A673 (cell line): ENCODE measurements around the gene MYLK. TPM values are rescaled to one million over a fixed set of nuclear protein-coding genes. Genes with fewer than 3 reads are reported as not detected.

Experiments used
- BruUV-seq: library from RNA; stranded (reverse); fragments of 400-500 nt; replicated peaks from 2 replicates; lab custom pipeline; 2021; lab: Mats Ljungman, UMichigan
- CTCF ChIA-PET: fragments of 300-600 bp; sonication (Branson Sonifier 250); formaldehyde crosslinking; loops from one replicate; lab custom pipeline; 2022; ENCODE audit warnings: antibody characterized with exemption; lab: Charles Lee
- POLR2A ChIA-PET: fragments of 300-600 bp; sonication (Branson Sonifier 250); formaldehyde crosslinking; loops from one replicate; lab custom pipeline; 2022; ENCODE audit warnings: antibody characterized with exemption; ENCODE audit not compliant: low non-redundant PET; lab: Charles Lee
- DNase-seq: peaks from one replicate; pipeline ENCODE4 v3.0.0-alpha.2; 2015; ENCODE audit warnings: low spot score
- H3K27ac ChIP-seq: fragments of 200-600 bp; sonication (generic); 2 replicates; pipeline ENCODE4 v1.5.1; 2016; ENCODE audit warnings: mixed run types, low read depth, mild to moderate bottlenecking, mixed read lengths, antibody characterized with exemption, low read length; ENCODE audit not compliant: poor library complexity, severe bottlenecking
- H3K27me3 ChIP-seq: fragments of 200-600 bp; sonication (generic); replicated peaks from 2 replicates; pipeline ENCODE4 v1.6.1; 2017; ENCODE audit warnings: mixed run types, low read depth, mild to moderate bottlenecking, mixed read lengths, antibody characterized with exemption, low read length; ENCODE audit not compliant: insufficient read depth, poor library complexity
- H3K36me3 ChIP-seq: fragments of 200-600 bp; sonication (generic); 2 replicates; pipeline ENCODE4 v1.6.1; 2016; ENCODE audit warnings: mixed run types, mild to moderate bottlenecking, mixed read lengths, antibody characterized with exemption, low read length; ENCODE audit not compliant: insufficient read depth, poor library complexity, severe bottlenecking
- H3K4me1 ChIP-seq: fragments of 200-600 bp; sonication (generic); 2 replicates; pipeline ENCODE4 v1.6.1; 2017; ENCODE audit warnings: mixed run types, mild to moderate bottlenecking, mixed read lengths, antibody characterized with exemption, low read length; ENCODE audit not compliant: insufficient read depth, poor library complexity, severe bottlenecking
- H3K4me3 ChIP-seq: fragments of 200-600 bp; sonication (generic); 2 replicates; pipeline ENCODE4 v1.5.1; 2016; ENCODE audit warnings: low read depth, mixed run types, mild to moderate bottlenecking, mixed read lengths, low read length; ENCODE audit not compliant: poor library complexity, severe bottlenecking
- H3K9me3 ChIP-seq: fragments of 200-600 bp; sonication (generic); 2 replicates; pipeline ENCODE4 v1.6.1; 2016; ENCODE audit warnings: mixed run types, low read depth, mild to moderate bottlenecking, mixed read lengths, antibody characterized with exemption, low read length; ENCODE audit not compliant: poor library complexity, severe bottlenecking
- CTCF ChIP-seq: fragments of 300-800, 200-600 bp; sonication (generic); conservative IDR thresholded peaks from 2 replicates; pipeline ENCODE4 v1.5.1; 2017; ENCODE audit warnings: low read depth, mild to moderate bottlenecking, antibody characterized with exemption, low read length, moderate library complexity, mixed read lengths
- EZH2 ChIP-seq: fragments of 200-600 bp; sonication (generic); IDR thresholded peaks from 2 replicates; pipeline ENCODE4 v1.6.1; 2017; ENCODE audit warnings: borderline replicate concordance, low read depth, mild to moderate bottlenecking, mixed read lengths, antibody characterized with exemption, low read length; ENCODE audit not compliant: poor library complexity, severe bottlenecking
- intact Hi-C: fragments of 100-400 bp; cut with micrococcal nuclease; formaldehyde crosslinking; loops from one replicate; pipeline ENCODE4 v1.10.0; 2022; ENCODE audit not compliant: unreplicated experiment
- total RNA-seq: library from RNA; stranded (reverse); gene quantifications from 2 replicates; pipeline ENCODE4 v1.2.3, GENCODE V29; 2021

The MYLK gene
- total RNA-seq, 1 experiment from 2014 or later = 3.9 TPM

DNA sequence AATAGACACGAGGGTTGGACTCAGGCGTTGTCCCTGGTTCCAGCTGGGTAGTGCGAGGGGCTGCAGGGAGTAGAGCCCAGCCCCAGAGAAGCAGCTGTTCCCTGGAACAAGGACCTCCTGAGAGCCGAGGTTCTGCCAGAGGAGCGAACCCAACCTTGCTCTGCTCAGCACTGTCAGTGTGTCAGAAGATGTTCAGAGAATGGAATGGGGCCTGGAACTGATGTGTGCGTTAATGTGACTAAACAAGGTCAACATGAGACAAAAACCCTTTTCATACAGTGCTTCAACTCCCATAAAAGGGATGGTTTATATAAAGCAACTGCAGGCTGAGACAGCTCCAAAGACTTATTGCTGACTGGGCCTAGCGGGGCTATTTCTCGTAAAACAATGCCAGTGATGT lies 263.8 kb downstream of the MYLK start:
- intact Hi-C loops = no loop called here
- POLR2A ChIA-PET = no interaction called here
- Histone ChIP-seq H3K36me3 (no peaks in the 10 kb centered on the region), H3K27ac (no peak overlapping the region), H3K27me3 (no peaks in the 10 kb centered on the region), H3K9me3 (no peaks in the 10 kb centered on the region), H3K4me3 (no peak overlapping the region), H3K4me1 (peaks cover 13% of the 10 kb centered on the region)
- CTCF ChIA-PET = no interaction called here
- TF ChIP-seq EZH2 = no peak
- no peak for TF ChIP-seq CTCF
- no TSS peak for BruUV-seq
- DNase-seq = no peak

- H3K27ac ChIP-seq = peak overlapping the region; percentile 15
- H3K4me1 ChIP-seq = peaks cover 13% of the 10 kb centered on the region
- no peaks in the 10 kb centered on the region for H3K9me3 ChIP-seq
- H3K4me3 ChIP-seq = no peak overlapping the region
- POLR2A ChIA-PET = interaction anchor here (0.6 kb wide), 1 partner anchor 634 kb away, joined by 20 read pairs; no protein-coding TSS in a partner anchor
- no peaks in the 10 kb centered on the region for H3K27me3 ChIP-seq
- BruUV-seq = no TSS peak
- intact Hi-C loops = no loop called here
- CTCF ChIA-PET = interaction anchor here (1.8 kb wide), 1 partner anchor 23 kb away, joined by 5 read pairs; no protein-coding TSS in a partner anchor
- no peaks in the 10 kb centered on the region for H3K36me3 ChIP-seq
- DNase-seq = peak; percentile 81
- no peak for TF ChIP-seq CTCF
- no peak for TF ChIP-seq EZH2
These were observed 265.2 kb downstream of the MYLK start for GRCh38 chr3:123618768-123619484.

GRCh38 chr3:123618076-123618708 lies 265.9 kb downstream of the MYLK start:
- Histone ChIP-seq H3K36me3 (no peaks in the 10 kb centered on the region), H3K27ac (peak overlapping the region; percentile 15), H3K4me1 (peaks cover 13% of the 10 kb centered on the region), H3K9me3 (no peaks in the 10 kb centered on the region), H3K27me3 (no peaks in the 10 kb centered on the region), H3K4me3 (no peak overlapping the region)
- POLR2A ChIA-PET = interaction anchor here (0.5 to 0.6 kb wide), 2 partner anchors 634 to 1249 kb away, joined by 5 to 20 read pairs; no protein-coding TSS in a partner anchor
- DNase-seq = no peak
- no TSS peak for BruUV-seq
- no peak for TF ChIP-seq CTCF
- CTCF ChIA-PET = interaction anchor here (1.8 kb wide), 1 partner anchor 24 kb away, joined by 5 read pairs; no protein-coding TSS in a partner anchor
- intact Hi-C loops = no loop called here
